Stimulated activated naive CD4-positive, alpha-beta T cell (primary cell): ENCODE results near the gene NPIPA8.
"Not testable (repeated sequence)": the region's sequence is repeated elsewhere in the genome, so short reads cannot be mapped to it uniquely, and the experiment has no call there.

Experiments
- DNase-seq, 6 experiments: peaks; one replicate each; lab custom pipeline; 2025; lab: John Stamatoyannopoulos, UW

Gene NPIPA8

DNA sequence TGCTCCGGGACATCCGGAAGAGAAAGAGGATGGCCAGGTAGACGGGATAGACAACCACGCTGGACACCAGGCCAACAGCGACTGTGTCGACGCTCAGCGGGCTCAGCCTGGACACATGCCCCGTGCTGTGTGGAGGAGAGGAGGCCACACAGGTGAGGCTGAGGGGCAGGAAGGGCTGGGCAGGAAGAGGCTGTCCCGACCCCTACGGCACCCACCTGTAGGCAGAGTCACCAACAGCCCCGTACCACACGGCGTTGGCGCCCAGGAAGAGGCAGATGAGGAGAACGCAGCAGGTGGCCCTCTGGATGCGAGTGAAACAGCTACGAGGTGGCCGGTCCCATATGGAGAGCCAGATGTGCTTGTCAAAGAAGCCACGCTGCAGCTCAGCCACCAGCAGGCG is at the start of gene NPIPA8:
NPIPA8 (minus strand) TSS at position 101 of the 400 bp plus-strand sequence. CDS start 4,074 bp downstream, outside the sequence.
- not testable (repeated sequence) for DNase-seq

DNA sequence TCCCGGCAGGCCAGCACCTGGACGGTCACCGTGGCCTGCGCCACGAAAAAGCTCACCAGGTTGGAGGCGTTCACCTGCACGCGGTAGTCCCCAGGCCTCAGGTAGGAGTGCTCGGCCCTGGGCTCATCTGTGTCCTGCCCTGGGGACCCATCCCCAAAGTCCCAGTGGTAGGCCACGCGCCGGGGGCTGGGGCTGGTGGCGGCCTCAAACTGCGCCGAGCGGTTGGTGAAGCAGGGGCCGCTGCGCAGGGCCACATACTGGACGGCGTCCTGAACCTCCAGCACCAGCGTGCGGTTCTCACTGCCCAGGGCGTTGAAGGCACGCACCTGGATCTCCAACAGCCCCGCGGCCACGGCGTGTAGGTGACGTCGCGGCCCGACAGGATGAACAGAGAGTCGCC is 48.7 kb upstream of the NPIPA8 start:
- DNase-seq: not testable (repeated sequence)

DNA sequence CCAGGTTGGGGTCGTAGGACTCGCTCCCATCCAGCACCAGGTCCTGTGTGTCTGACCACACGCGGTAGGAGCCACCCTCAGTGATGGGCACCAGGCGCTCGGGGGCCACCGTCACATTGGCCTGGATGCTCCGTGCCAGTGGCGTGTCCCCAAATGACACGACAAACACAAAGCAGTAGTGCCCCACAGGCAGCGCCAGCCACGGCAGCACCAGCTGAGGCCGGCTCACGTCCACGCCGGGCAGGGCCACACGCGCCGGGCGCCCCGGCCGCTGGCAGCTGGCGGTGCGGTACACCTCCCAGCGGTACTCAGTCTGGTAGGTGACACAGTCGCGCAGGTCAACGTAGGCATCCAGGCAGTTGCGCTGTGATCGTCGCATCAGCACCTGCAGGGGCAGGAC is 48.3 kb upstream of the NPIPA8 start:
- not testable (repeated sequence) for DNase-seq

DNA sequence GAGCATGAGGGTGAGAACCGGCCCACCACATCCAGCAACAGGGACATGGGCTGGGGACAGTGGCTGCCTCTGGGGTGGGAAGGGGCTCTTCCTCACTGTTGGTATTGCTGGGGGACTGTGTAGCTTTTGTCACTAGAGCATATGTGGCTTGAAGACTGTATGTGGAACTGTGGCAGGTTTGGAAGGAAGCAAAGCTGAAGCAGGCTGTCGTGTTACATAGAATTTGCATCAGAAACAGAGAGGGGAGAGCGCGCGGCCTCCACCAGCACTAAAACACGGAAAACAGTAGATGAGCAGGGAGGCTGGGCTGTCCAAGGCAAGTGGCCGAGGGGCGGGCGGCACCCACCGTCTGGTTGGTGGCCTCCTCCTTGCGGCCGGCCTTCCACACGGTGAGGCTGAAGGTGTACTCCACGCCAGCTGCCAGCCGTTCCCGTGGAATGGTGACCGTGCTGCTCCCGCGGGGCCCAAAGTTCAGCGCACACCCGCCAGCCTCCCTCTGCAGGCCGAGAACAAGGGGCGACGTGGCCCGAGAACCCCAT is 47.6 kb upstream of the NPIPA8 start:
- DNase-seq: not testable (repeated sequence)

DNA sequence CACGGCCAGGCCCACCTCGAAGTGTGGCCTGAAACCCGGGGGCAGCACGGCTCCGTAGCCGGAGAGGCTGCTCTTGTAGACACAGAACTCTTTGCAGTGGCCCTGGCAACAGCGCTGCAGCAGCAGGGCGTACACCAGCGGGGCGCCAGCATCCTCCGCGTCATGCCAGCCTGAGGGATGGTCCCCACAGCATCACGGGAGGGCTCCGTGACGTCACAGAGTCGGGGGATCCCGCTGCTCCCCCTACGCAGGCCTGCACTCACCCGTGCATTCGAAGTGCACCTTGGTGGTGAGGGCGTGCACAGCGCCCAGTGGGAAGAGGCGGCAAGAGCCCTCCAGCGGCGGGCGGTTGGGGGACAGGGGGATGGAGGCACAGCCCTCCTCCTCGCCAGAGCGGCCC is 46.2 kb upstream of the NPIPA8 start:
- not testable (repeated sequence) for DNase-seq

GRCh38 chr16:18347742-18348141 is 11.2 kb upstream of the NPIPA8 start:
- not testable (repeated sequence) for DNase-seq

GRCh38 chr16:18346993-18347392 is 10.5 kb upstream of the NPIPA8 start:
- not testable (repeated sequence) for DNase-seq

- not testable (repeated sequence) for DNase-seq
Measured at GRCh38 chr16:18344634-18345033, 8.1 kb upstream of the NPIPA8 start.

GRCh38 chr16:18341986-18342385 is 5.5 kb upstream of the NPIPA8 start:
- not testable (repeated sequence) for DNase-seq

DNA sequence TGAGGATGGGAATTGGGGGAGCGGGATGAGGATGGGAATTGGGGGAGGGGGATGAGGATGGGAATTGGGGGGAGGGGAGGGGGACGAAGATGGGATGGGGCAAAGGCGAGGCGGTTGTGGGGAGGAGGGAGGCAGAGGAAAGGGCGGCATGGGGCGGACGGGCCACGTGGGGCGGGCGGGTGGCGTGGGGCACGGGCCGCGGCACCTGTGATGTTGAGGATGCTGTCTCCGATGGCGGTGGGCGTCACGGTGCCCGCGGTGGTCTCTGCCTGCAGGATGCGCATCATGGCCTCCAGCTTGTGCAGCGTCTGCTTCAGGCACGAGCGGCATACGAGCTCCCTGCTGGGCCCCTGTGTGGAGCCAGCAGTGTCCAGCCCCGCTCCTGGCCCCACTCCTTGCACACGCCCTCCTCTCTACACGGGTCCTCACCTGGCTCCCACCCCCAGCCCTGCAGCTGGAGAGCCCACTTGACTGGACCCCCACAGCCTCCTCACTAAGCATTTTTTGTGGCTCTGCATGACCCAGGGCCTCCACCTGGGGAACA is 5.0 kb upstream of the NPIPA8 start:
- DNase-seq: not testable (repeated sequence)

GRCh38 chr16:18339210-18339609 is 2.7 kb upstream of the NPIPA8 start:
- DNase-seq: not testable (repeated sequence)

DNA sequence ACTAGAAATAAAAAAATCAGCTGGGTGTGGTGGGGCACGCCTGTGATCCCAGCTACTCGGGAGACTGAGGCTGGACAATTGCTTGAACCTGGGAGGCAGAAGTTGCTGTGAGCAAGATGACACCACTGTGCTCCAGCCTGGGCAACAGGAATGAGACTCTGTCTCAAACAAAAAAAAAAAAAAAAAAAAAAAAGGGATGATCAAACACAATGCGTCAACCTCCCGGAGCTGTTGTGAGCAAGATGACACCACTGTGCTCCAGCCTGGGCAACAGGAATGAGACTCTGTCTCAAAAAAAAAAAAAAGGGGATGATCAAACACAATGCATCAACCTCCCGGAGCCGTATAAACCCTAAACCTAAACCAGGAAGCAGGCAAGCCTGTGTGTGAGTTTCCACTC is 24.7 kb downstream of the NPIPA8 start:
- DNase-seq: not testable (repeated sequence)

DNA sequence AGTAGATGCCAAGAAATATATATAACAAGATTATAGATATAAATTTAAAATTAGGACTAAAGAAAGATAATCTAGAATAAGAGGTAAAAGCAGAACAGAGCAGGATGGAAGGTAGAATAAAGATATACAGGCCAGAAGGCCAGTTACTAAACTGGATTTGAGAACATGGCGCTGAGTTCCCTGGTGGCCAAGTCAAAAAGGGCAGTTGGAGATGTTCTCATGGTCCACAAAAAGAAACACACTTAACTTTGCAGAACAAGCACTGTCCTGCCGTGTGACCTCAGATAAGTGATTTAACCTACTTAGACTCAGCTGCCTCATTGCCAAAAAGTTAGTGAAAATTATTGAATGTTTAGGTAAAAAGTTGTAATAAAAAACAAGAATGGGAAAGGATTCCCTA is 27.4 kb downstream of the NPIPA8 start:
- DNase-seq: not testable (repeated sequence)

DNA sequence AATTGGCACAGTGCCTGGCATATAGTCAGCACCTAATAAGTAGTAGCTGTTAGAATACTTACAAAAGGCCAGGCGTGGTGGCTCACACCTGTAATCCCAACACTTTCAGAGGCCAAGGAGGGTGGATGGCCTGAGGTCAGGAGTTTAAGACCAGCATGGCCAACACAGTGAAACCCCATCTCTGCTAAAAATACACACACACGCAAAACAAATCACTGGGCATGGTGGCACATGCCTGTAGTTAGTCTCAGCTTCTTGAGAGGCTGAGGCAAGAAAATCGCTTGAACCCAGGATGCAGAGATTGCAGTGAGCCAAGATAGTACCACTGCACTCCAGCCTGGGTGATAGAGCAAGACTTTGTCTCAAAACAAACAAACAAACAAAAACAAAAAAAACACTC is 29.3 kb downstream of the NPIPA8 start:
- not testable (repeated sequence) for DNase-seq

DNA sequence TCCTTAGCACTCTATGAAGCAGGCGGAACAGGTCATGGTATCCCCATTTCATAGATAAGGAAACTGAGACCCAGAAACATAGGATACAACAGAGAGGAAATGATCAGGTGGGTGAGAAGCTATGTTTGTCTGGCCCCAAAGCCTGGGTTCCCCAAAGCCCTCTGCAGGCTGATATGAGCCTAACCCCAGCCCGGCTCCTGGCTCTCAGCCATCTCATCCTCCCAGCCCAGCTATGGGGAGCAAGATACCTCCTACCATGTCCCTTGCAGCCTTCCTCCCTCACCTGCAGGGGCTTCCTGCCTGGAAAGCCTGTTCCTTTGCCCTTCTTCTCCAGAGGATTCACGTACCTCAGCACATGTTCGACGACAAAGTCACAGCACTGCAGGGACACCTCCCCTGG is 30.5 kb downstream of the NPIPA8 start:
- DNase-seq: not testable (repeated sequence)

DNA sequence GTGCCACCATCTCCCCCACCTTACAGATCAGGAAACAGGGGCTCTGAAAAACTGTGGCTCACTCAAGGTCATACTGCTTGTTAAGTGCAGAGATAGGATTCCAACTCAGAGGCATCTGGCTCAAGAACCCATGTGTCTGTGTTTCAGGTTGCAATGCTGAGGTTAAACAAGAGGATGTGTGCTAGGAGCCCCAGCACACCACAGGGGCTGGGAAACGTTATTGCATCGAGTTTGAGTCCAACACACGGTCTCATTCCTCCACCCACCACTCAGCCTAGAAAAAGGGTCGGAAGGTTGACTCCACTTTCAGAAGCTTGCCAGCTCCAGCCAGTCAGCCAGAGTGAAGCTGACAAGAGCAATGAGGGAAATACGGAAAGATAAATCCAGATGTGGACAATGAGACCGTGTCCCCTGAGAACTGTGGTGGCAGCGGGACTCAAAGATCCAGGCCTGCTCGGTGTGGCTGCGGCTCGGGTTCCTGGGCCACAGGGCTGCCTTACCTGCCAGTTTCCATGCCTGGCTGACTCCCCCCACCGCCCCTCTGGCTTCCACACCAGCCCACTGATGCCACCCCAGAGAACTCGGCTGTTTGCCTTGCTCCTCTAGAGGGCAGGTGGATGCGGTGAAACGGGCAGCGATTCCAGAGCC is 33.4 kb downstream of the NPIPA8 start:
- not testable (repeated sequence) for DNase-seq

- not testable (repeated sequence) for DNase-seq
Measured at GRCh38 chr16:18297714-18298113, 38.8 kb downstream of the NPIPA8 start.

DNA sequence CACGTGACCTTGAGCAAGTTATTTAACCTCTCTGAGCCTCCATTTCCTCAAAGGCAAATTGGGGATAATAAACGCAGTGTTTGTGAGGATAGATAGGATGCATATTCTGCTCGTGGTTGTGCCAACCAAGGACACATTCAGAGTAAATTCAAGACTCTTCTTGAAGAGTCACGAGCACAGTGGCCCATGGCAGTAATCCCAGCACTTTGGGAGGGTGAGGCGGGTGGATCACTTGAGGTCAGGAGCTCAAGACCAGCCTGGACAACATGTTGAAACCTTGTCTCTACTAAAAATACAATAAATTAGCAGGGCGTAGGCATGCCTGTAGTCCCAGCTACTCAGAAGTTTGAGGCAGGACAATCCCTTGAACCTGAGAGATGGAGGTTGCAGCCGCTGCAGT is 39.6 kb downstream of the NPIPA8 start:
- not testable (repeated sequence) for DNase-seq

DNA sequence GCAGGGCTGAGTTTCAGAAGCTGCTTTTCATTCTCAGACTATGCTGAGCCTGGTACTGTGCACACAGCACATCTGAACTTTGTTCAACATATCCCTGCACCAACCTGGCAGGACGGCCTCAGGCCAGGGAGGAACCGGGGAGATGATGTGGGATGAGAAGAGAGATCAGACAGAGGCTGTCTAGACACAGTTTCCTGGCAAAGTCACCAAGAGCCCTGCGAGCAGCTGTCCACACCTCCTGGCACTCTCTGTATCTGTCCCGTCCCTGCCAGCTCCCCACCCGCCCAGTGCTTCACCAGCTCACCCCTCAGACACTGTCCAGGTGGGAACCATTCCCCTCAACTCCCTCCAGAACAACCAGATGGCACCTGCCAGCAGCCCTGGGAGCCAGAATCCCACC is 42.2 kb downstream of the NPIPA8 start:
- not testable (repeated sequence) for DNase-seq

DNA sequence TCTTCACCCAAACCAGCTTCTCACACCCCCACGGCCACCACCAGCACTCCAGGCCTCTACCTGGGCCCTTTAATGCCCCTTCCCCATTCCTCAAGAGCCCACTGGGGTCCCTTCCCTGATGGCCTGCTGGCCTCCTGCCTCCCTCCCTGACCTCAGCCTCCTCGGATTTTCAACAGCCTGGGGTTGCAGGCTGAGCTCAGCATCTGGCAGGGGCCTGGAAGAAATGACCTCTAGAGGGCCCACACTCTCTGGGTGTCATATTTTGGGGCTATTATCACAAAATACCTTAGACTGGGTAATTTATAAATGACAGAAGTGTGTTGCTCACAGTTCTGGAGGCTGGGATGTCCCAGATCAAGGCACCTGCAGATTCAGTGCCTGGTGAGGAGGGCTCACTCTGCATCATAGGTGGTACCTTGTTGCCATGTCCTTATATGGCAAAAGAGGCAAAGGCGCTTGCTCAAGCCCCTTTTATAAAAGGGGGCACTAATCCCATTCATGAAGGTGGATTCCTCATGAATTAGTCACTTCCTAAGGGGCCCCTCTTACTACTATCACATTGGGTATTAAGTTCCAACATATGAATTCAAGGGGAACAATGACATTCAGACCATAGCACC is 43.1 kb downstream of the NPIPA8 start:
- not testable (repeated sequence) for DNase-seq

- DNase-seq: not testable (repeated sequence)
Measured at GRCh38 chr16:18290959-18291358, 45.6 kb downstream of the NPIPA8 start.

- not testable (repeated sequence) for DNase-seq
Measured at GRCh38 chr16:18286342-18286741, 50.2 kb downstream of the NPIPA8 start.

GRCh38 chr16:18280319-18280718 is 56.2 kb downstream of the NPIPA8 start:
- DNase-seq: not testable (repeated sequence)
